Gastrocnemius medialis (tissue), 4 donors: ENCODE results near the gene HIVEP2.

Experiments
- CTCF ChIP-seq, 5 experiments: fragments of 450-650 bp in 3 of 5; fragments of 200-600 bp in 2 of 5; sonication (generic) in 2 of 5; IDR thresholded peaks in 4 of 5; conservative IDR thresholded peaks in 1 of 5; 1 replicate in 4 of 5; 2 replicates in 1 of 5; pipeline ENCODE4 v1.5.1; 2016 to 2019; ENCODE audit warnings: antibody characterized with exemption in 5 of 5, mild to moderate bottlenecking in 3 of 5, moderate library complexity in 3 of 5
- POLR2A ChIP-seq, 2 donors: fragments of 450-650 bp; IDR thresholded peaks; one replicate each; pipeline ENCODE4 v1.6.1; 2017; ENCODE audit warnings: antibody characterized with exemption in 2 of 2, mild to moderate bottlenecking in 2 of 2, moderate library complexity in 2 of 2

GRCh38 chr6:142820338-142821051 is 124.5 kb downstream of the HIVEP2 start:
- TF ChIP-seq CTCF (IDR thresholded peaks at IDR 0.05 in 4 of 5, conservative IDR thresholded peaks at IDR 0.05 in 1 of 5) (no peak), POLR2A (IDR thresholded peaks at IDR 0.05) (no peak)
